Hepatocyte (in vitro differentiated cells): Measurements from ENCODE around the gene NHERF2. TPM values are rescaled to one million over a fixed set of nuclear protein-coding genes. Genes with fewer than 3 reads are reported as not detected.

ENCODE experiments used
- DNase-seq: peaks from one replicate; pipeline ENCODE4 v3.0.0-alpha.2; 2016; ENCODE audit warnings: low spot score
- H2AFZ ChIP-seq: fragments of 200-600 bp; sonication (generic); 2 replicates; pipeline ENCODE4 v1.6.0; 2016; ENCODE audit warnings: antibody characterized with exemption, mild to moderate bottlenecking
- H3K27ac ChIP-seq: fragments of 200-600 bp; sonication (generic); 2 replicates; pipeline ENCODE4 v1.5.1; 2016; ENCODE audit warnings: mild to moderate bottlenecking
- H3K27me3 ChIP-seq: fragments of 200-600 bp; sonication (generic); 2 replicates; pipeline ENCODE4 v1.6.1; 2016
- H3K36me3 ChIP-seq: fragments of 200-600 bp; sonication (generic); replicated peaks from 2 replicates; pipeline ENCODE4 v1.5.1; 2016; ENCODE audit warnings: low read depth; ENCODE audit not compliant: insufficient read depth
- H3K4me1 ChIP-seq: fragments of 200-600 bp; sonication (generic); 2 replicates; pipeline ENCODE4 v1.5.1; 2016; ENCODE audit warnings: mild to moderate bottlenecking, moderate library complexity; ENCODE audit not compliant: insufficient read depth
- H3K4me2 ChIP-seq: fragments of 200-600 bp; sonication (generic); 2 replicates; pipeline ENCODE4 v1.6.0; 2016
- H3K4me3 ChIP-seq: fragments of 200-600 bp; sonication (generic); 2 replicates; pipeline ENCODE4 v1.5.1; 2016; ENCODE audit warnings: mild to moderate bottlenecking
- H3K79me2 ChIP-seq: fragments of 200-600 bp; sonication (generic); 2 replicates; pipeline ENCODE4 v1.6.0; 2017; ENCODE audit warnings: mild to moderate bottlenecking
- H3K9me2 ChIP-seq: fragments of 200-600 bp; sonication (generic); replicated peaks from 2 replicates; pipeline ENCODE4 v1.6.0; 2017; ENCODE audit warnings: mild to moderate bottlenecking; ENCODE audit not compliant: insufficient read depth
- H3K9me3 ChIP-seq: fragments of 200-600 bp; sonication (generic); 2 replicates; pipeline ENCODE4 v1.5.1; 2016; ENCODE audit warnings: low read depth, mild to moderate bottlenecking
- H4K20me1 ChIP-seq: fragments of 200-600 bp; sonication (generic); 2 replicates; pipeline ENCODE4 v1.6.0; 2016; ENCODE audit warnings: mild to moderate bottlenecking; ENCODE audit not compliant: insufficient read depth, poor library complexity, severe bottlenecking
- CTCF ChIP-seq: fragments of 200-600 bp; sonication (generic); IDR thresholded peaks from 2 replicates; pipeline ENCODE4 v1.5.1; 2016; ENCODE audit warnings: antibody characterized with exemption, mild to moderate bottlenecking; ENCODE audit not compliant: poor library complexity
- EZH2 ChIP-seq: fragments of 200-600 bp; sonication (generic); IDR thresholded peaks from 2 replicates; pipeline ENCODE4 v1.6.1; 2016; ENCODE audit warnings: antibody characterized with exemption, mild to moderate bottlenecking, borderline replicate concordance
- EZH2phosphoT487 ChIP-seq: fragments of 200-600 bp; sonication (generic); IDR thresholded peaks from one replicate; pipeline ENCODE4 v1.6.1; 2018; ENCODE audit warnings: antibody characterized with exemption, mild to moderate bottlenecking, low read depth, moderate library complexity; ENCODE audit not compliant: unreplicated experiment, severe bottlenecking
- WGBS: methylation state at CpG from one replicate; pipeline ENCODE4 v1.1.6; 2016; ENCODE audit warnings: low lambda C conversion rate; ENCODE audit errors: missing lambda C conversion rate; 5-methylcytosine and 5-hydroxymethylcytosine counted together
- polyA plus RNA-seq: library from polyadenylated mRNA; unstranded; fragments of >200 nt; fragmentation: Nextera tagmentation; extraction: Ambion mirVana; gene quantifications from 2 replicates; pipeline ENCODE4 v1.2.1, GENCODE V29; 2016
- total RNA-seq: library from RNA; depleted of rRNA; stranded (reverse); fragments of >200 nt; gene quantifications from 2 replicates; pipeline ENCODE4 v1.2.3, GENCODE V29; 2014

The NHERF2 gene
- total and polyA plus RNA-seq, 2 experiments from 2014 or later, result 29.6 to 43.8 TPM

DNA sequence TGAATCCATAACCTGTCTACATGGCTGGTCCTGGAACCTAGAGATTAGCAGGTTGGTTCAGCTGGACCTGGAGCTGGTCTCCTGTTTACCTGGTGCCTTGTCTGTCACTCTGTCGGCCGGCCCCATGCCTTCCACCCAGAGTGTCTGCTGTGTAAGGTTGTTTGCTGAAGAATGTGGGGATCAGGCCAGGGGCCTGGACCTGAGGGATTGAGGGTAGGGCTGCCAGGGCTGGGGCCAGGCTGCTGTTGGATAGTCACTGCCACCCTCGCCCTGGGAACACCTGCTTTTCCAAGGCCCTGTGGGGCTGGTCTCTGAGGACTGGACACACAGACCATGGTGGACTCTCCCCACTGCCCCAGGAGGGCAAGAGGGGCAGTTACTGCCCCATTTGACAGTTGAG lies 1.4 kb downstream of the NHERF2 start:
- Histone ChIP-seq H4K20me1 (peaks cover 8% of the 10 kb centered on the region), H3K79me2 (peaks cover 26% of the 10 kb centered on the region), H3K27me3 (no peaks in the 10 kb centered on the region), H3K4me3 (no peak overlapping the region), H2AFZ (no peak overlapping the region), H3K4me1 (peaks cover 34% of the 10 kb centered on the region), H3K9me3 (no peaks in the 10 kb centered on the region), H3K27ac (peak overlapping the region; percentile 3), H3K36me3 (no peaks in the 10 kb centered on the region), H3K9me2 (no peaks in the 10 kb centered on the region), H3K4me2 (peak overlapping the region; percentile 97)
- 69% methylated on average over 3 of the region's 3 CpGs for WGBS
- TF ChIP-seq CTCF (no peak), EZH2phosphoT487 (no peak), EZH2 (no peak)
- no peak for DNase-seq

GRCh38 chr16:2028620-2029220 lies 2.0 kb downstream of the NHERF2 start:
- H3K4me3 ChIP-seq, result no peak overlapping the region
- no peak overlapping the region for H3K27ac ChIP-seq
- H3K36me3 ChIP-seq, result no peaks in the 10 kb centered on the region
- H3K27me3 ChIP-seq, result no peaks in the 10 kb centered on the region
- peaks cover 26% of the 10 kb centered on the region for H3K79me2 ChIP-seq
- DNase-seq, result no peak
- H3K4me1 ChIP-seq, result peaks cover 35% of the 10 kb centered on the region
- H3K9me3 ChIP-seq, result no peaks in the 10 kb centered on the region
- WGBS, result 90% methylated on average over 11 of the region's 18 CpGs
- H4K20me1 ChIP-seq, result peaks cover 8% of the 10 kb centered on the region
- no peak overlapping the region for H2AFZ ChIP-seq
- H3K9me2 ChIP-seq, result no peaks in the 10 kb centered on the region
- no peak for TF ChIP-seq EZH2
- TF ChIP-seq EZH2phosphoT487, result no peak
- no peak for TF ChIP-seq CTCF
- H3K4me2 ChIP-seq, result peak overlapping the region; percentile 97

DNA sequence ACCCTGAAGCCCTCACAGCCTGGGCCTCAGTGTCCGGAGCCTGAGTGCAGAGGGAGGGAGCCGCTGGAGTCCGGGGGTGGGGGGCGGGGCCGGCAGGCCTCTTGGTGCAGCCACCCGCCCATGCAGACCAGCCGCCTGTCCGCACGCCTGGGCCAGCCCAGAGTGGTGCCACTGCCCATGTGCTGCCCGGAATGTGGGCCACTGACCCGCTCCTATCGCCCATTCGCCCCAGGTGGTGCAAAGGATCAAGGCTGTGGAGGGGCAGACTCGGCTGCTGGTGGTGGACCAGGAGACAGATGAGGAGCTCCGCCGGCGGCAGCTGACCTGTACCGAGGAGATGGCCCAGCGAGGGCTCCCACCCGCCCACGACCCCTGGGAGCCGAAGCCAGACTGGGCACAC lies 2.6 kb downstream of the NHERF2 start:
- WGBS, result 81% methylated on average over 11 of the region's 22 CpGs
- TF ChIP-seq EZH2phosphoT487 (no peak), CTCF (no peak), EZH2 (no peak)
- Histone ChIP-seq H2AFZ (no peak overlapping the region), H3K9me3 (no peaks in the 10 kb centered on the region), H3K9me2 (no peaks in the 10 kb centered on the region), H4K20me1 (peaks cover 8% of the 10 kb centered on the region), H3K27ac (no peak overlapping the region), H3K4me1 (peaks cover 35% of the 10 kb centered on the region), H3K36me3 (no peaks in the 10 kb centered on the region), H3K79me2 (peaks cover 26% of the 10 kb centered on the region), H3K4me3 (no peak overlapping the region), H3K4me2 (no peak overlapping the region), H3K27me3 (no peaks in the 10 kb centered on the region)
- no peak for DNase-seq
